Heart right ventricle (tissue), 16 donors: Measurements from ENCODE around the gene DIO3. TPM values are rescaled to one million over a fixed set of nuclear protein-coding genes. Genes with fewer than 3 reads are reported as not detected.
"Not testable (repeated sequence)": the region's sequence is repeated elsewhere in the genome, so short reads cannot be mapped to it uniquely, and the experiment has no call there.

Experiments used
- ATAC-seq, 8 donors: fragments of 200-7000 bp; cut with Tn5 transposase; one replicate each; pipeline ENCODE4 v1.9.1; 2020; ENCODE audit warnings: mild to moderate bottlenecking in 8 of 8, moderate library complexity in 8 of 8, moderate number of reproducible peaks in 1 of 8
- DNase-seq, 2 donors: peaks; one replicate each; pipeline ENCODE4 v3.0.0-alpha.2; 2020
- H3K27ac ChIP-seq, 10 donors: fragments of 200-600 bp; sonication (generic) in 2 of 10; one replicate each; pipeline versions ENCODE4 v1.5.0 to v1.8.0; 2020 to 2022; ENCODE audit warnings: mild to moderate bottlenecking in 3 of 10
- H3K27me3 ChIP-seq, 7 donors: fragments of 200-600 bp; one replicate each; pipeline ENCODE4 v1.8.0; 2021 to 2022; ENCODE audit warnings: mild to moderate bottlenecking in 2 of 7
- H3K36me3 ChIP-seq, 9 donors: fragments of 200-600 bp; sonication (generic) in 1 of 9; one replicate each; pipeline versions ENCODE4 v1.5.0 to v1.8.0; 2020 to 2022; ENCODE audit warnings: mild to moderate bottlenecking in 2 of 9
- H3K4me1 ChIP-seq, 9 donors: fragments of 200-600 bp; sonication (generic) in 1 of 9; one replicate each; pipeline versions ENCODE4 v1.5.0 to v1.8.0; 2020 to 2022; ENCODE audit warnings: mild to moderate bottlenecking in 4 of 9
- H3K4me3 ChIP-seq, 10 donors: fragments of 200-600 bp; sonication (generic) in 2 of 10; one replicate each; pipeline versions ENCODE4 v1.5.0 to v1.8.0; 2020 to 2022; ENCODE audit warnings: mild to moderate bottlenecking in 7 of 10, moderate library complexity in 2 of 10
- H3K9me3 ChIP-seq, 11 donors: fragments of 200-600 bp in 10 of 11; sonication (generic) in 2 of 11; one replicate each; pipeline versions ENCODE4 v1.5.0 to v1.8.0; 2013 to 2022; ENCODE audit warnings: mild to moderate bottlenecking in 2 of 11, control low read depth in 1 of 11, moderate library complexity in 1 of 11
- whole genome bisulfite sequencing, 2 donors: extraction: QIAGEN DNeasy Blood & Tissue Kit; methylation state at CpG; one replicate each; pipeline ENCODE4 v1.1.7; 2013; ENCODE audit warnings: inconsistent platforms in 1 of 2; 5-methylcytosine and 5-hydroxymethylcytosine counted together
- intact Hi-C, 10 donors: fragments of 100-400 bp; cut with DNase I; formaldehyde crosslinking; loops; one replicate each; pipeline versions ENCODE4 v1.11.1 to v1.14.2; 2022
- polyA plus RNA-seq, 2 donors: library from polyadenylated mRNA; stranded (reverse); fragments of 200-250 nt; gene quantifications; one replicate each; pipeline ENCODE4 v1.2.3, GENCODE V29; 2013
- total RNA-seq, 10 donors: library from RNA; stranded (reverse); fragmentation: NEBNext Ultra II Directional in 3 of 10; extraction: Animal tissue kit (Norgen Biotek cat#: 25700) in 3 of 10; gene quantifications; one replicate each; pipeline versions ENCODE4 v1.2.1 to v1.2.4, GENCODE V29; 2021 to 2023
- TF ChIP-seq, protein P1 (sequence below), 9 donors: fragments of 200-600 bp; sonication (generic) in 2 of 9; IDR thresholded peaks; one replicate each; pipeline versions ENCODE4 v1.5.0 to v1.8.0; 2021 to 2022; ENCODE audit warnings: antibody characterized with exemption in 9 of 9, mild to moderate bottlenecking in 5 of 9, moderate library complexity in 1 of 9
- donor health status: Arrhythmogenic right ventricular cardiomyopathy.
- donor health status: ischemic (EF 13 %, LVEDD 7.1; RV severe dilation, severe dysfunction).
- donor health status: healthy with polysubstance abuse.
- donor health status: DM: no; HTN: yes; CAD: no.
- donor health status: DM: no; HTN: no; CAD: no.
- donor health status: ischemic (EF 25% LVEDD 6.9; RV normal size, moderate dysfunction).
- donor health status: ischemic (EF 25% LVEDD 5.7; RV mildly dilated, moderate dysfunction).
- donor health status: healthy.
- donor health status: DM: yes; HTN: yes; CAD: no.
- donor health status: Ischemic cardiomyopathy.
- donor health status: ischemic (EF 35%, LVEDD 5.7; RV mildly dilated, moderate dysfunction).
- donor health status: nonischemic (EF 11% LVEDD 7.7; RV severe dilation, severe dysfunction).
- donor health status: DM: yes; HTN: yes; CAD: no.
- donor health status: PGD.
- donor health status: ischemic (EF 29% LVEDD 5.4; RV normal size, mild dysfunction).
- donor health status: nonischemic (EF 23%, LVEDD 6.1; RV moderate dilation, normal function).

Gene DIO3
- total and polyA plus RNA-seq, 12 donors, result 0.15 to 0.33 (median 0.24) TPM; not detected in 8

DNA sequence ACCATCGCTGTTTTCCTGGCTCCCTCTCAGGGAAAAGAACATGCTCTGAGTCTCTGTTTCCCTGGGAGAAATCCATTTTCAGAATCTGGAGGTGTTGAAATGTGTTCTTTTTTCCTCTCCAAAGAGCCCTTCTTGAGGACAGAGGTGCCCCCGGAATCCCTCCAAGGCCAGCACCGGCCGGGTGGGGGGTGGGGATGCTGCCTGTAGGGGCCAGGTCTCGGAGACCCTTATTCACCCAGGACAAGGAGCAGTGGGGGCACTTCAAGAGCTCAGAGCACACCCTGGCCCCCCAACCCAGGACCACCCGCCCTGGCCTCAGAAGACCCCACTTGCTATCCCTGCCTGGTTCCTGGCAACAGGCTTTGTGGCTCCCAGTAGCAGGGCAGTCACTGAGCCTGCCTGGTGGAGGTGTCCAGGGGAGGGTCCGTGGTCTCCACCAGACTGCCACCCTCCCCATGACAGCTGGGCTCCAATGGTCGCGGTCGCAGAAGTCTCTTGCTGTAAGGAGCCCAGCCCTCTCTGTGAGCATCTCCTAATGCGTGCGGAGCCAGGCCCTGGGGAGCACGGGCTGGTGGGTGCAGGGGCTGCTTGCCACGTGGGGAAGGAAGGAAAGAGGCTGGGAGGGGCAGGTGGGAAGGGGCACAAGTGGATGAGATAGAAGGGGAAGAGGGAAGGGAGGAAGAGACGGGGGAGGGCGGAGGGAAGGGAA, 13.2 kb upstream of the DIO3 start:
- Histone ChIP-seq H3K27me3 (peaks cover 0 to 27% (median 12%) of the 10 kb centered on the region in 7 donors), H3K36me3 (no peaks in the 10 kb centered on the region), H3K4me1 (no peaks in the 10 kb centered on the region), H3K27ac (no peak overlapping the region), H3K4me3 (no peak overlapping the region), H3K9me3 (peaks cover 0 to 7% (median 0%) of the 10 kb centered on the region in 11 donors)
- DNase-seq, result no peak
- 52 to 58% methylated on average over 16 of the region's 16 CpGs for WGBS, 2 donors
- TF ChIP-seq, protein P1, sequence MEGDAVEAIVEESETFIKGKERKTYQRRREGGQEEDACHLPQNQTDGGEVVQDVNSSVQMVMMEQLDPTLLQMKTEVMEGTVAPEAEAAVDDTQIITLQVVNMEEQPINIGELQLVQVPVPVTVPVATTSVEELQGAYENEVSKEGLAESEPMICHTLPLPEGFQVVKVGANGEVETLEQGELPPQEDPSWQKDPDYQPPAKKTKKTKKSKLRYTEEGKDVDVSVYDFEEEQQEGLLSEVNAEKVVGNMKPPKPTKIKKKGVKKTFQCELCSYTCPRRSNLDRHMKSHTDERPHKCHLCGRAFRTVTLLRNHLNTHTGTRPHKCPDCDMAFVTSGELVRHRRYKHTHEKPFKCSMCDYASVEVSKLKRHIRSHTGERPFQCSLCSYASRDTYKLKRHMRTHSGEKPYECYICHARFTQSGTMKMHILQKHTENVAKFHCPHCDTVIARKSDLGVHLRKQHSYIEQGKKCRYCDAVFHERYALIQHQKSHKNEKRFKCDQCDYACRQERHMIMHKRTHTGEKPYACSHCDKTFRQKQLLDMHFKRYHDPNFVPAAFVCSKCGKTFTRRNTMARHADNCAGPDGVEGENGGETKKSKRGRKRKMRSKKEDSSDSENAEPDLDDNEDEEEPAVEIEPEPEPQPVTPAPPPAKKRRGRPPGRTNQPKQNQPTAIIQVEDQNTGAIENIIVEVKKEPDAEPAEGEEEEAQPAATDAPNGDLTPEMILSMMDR (IDR thresholded peaks at IDR 0.05), result no peak
- intact Hi-C loops, result no loop called here
- ATAC-seq, result no peak

DNA sequence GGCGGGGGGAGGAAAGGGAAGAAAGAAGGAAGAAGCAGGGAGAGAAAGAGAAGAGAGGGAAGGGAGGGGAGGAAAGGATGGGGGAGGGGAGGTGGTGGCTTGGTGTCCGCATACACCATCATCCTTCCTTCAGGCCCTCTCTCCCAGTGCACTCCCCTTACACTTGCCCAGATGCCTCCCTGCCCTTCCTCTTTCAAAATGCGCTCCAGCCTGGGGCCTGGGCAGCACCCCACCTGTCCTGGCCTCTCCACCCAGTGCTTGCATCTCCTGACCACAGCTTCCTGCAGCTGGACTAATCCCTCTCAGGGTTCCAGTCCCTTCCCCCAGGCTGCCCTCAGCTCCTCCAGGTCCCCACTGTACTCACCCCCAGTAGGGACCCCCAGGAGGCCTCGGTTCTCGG, 12.6 kb upstream of the DIO3 start:
- no peak overlapping the region for H3K27ac ChIP-seq
- DNase-seq, result no peak
- H3K36me3 ChIP-seq, result no peaks in the 10 kb centered on the region
- 63 to 72% methylated on average over 5 of the region's 5 CpGs for WGBS, 2 donors
- TF ChIP-seq, protein P1 (IDR thresholded peaks at IDR 0.05), result no peak
- peaks cover 0 to 32% (median 14%) of the 10 kb centered on the region in 7 donors for H3K27me3 ChIP-seq
- intact Hi-C loops, result no loop called here
- peaks cover 0 to 4% (median 0%) of the 10 kb centered on the region in 11 donors for H3K9me3 ChIP-seq
- no peak overlapping the region for H3K4me3 ChIP-seq
- H3K4me1 ChIP-seq, result no peaks in the 10 kb centered on the region
- ATAC-seq, result no peak

DNA sequence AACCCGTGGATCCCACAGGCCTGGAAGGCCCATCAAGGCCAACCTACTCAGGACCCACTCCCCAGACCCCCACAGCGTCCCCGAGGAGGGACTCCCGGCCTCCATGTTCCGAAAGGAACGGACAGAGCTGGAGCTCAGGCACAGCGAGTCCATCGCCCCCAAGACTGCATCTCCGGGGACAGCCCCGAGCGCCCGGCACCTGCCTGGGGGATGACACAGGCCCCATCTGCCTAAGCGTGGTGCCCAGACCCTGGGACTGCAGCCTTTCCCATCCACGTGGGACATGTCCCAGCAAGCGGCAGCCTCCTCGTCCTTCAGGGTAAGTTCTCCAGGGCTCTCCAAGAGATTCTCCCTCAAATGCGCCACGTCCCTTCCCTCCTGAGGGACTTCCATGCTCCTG, 12.1 kb upstream of the DIO3 start:
- intact Hi-C loops, result no loop called here
- ATAC-seq (no peak), DNase-seq (no peak)
- WGBS, 2 donors, result 87 to 88% methylated on average over 18 of the region's 18 CpGs
- Histone ChIP-seq H3K9me3 (no peaks in the 10 kb centered on the region), H3K36me3 (no peaks in the 10 kb centered on the region), H3K4me3 (no peak overlapping the region), H3K27ac (no peak overlapping the region), H3K27me3 (peaks cover 0 to 36% (median 18%) of the 10 kb centered on the region in 7 donors), H3K4me1 (no peaks in the 10 kb centered on the region)
- TF ChIP-seq, protein P1 (IDR thresholded peaks at IDR 0.05), result no peak

DNA sequence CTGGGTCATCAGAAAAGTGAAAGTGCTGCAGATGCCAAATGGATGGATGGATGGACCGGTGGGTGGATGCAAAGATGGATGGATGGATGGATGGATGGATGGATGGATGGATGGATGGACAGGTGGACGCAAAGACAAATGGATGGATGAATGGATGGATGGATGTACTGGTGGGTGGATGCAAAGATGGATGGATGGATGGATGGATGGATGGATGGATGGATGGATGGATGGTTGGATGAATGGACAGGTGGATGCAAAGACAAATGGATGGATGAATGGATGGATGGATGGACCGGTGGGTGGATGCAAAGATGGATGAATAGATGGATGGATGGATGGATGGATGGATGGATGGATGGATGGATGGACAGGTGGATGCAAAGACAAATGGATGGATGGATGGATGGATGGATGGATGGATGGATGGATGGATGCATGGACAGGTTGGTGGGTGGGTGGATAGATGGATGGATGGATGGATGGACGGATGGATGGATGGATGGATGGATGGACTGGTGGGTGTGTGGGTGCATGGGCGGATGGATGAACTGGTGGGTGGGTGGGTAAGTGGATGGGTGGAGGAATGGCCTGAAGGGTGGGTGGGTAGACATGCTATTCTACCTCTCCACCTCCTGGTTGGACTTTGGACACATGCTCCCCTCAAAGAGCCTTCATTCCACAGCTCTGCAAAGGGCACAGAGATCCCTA, 10.9 kb upstream of the DIO3 start:
- H3K27ac ChIP-seq, ATAC-seq, intact Hi-C loops, DNase-seq, H3K36me3 ChIP-seq, H3K9me3 ChIP-seq, H3K4me3 ChIP-seq, H3K4me1 ChIP-seq: not testable (repeated sequence)
- peaks cover 0 to 46% (median 29%) of the 10 kb centered on the region in 7 donors for H3K27me3 ChIP-seq
- 82 to 88% methylated on average over 5 of the region's 5 CpGs for WGBS, 2 donors
